GM18517 (cell line): ENCODE data around the gene VWCE.

ENCODE experiments used
- ATAC-seq: cut with Tn5 transposase; IDR thresholded peaks from one replicate; pipeline ENCODE4 v1.9.1; 2021; ENCODE audit warnings: mild to moderate bottlenecking, moderate library complexity; ENCODE audit not compliant: unreplicated experiment

VWCE gene

GRCh38 chr11:61281581-61282250 lies 13.4 kb downstream of the VWCE start:
- no peak for ATAC-seq

GRCh38 chr11:61280883-61281580 lies 14.1 kb downstream of the VWCE start:
- ATAC-seq: no peak

- ATAC-seq: no peak
Observed at GRCh38 chr11:61279934-61280659, 15.0 kb downstream of the VWCE start.

- no peak for ATAC-seq
Observed at GRCh38 chr11:61278001-61278470, 17.1 kb downstream of the VWCE start.

- ATAC-seq: no peak
Observed at GRCh38 chr11:61277186-61278000, 17.7 kb downstream of the VWCE start.

GRCh38 chr11:61275191-61275590 lies 19.9 kb downstream of the VWCE start:
- ATAC-seq: no peak

- ATAC-seq: no peak
Observed at GRCh38 chr11:61274084-61274483, 21.0 kb downstream of the VWCE start.

GRCh38 chr11:61273178-61274078 lies 21.7 kb downstream of the VWCE start:
- ATAC-seq: no peak

GRCh38 chr11:61272731-61273130 lies 22.4 kb downstream of the VWCE start:
- ATAC-seq: no peak

GRCh38 chr11:61270354-61271076 lies 24.6 kb downstream of the VWCE start:
- no peak for ATAC-seq

- ATAC-seq: no peak
Observed at GRCh38 chr11:61268588-61269250, 26.4 kb downstream of the VWCE start.

- no peak for ATAC-seq
Observed at GRCh38 chr11:61267437-61267841, 27.7 kb downstream of the VWCE start.

GRCh38 chr11:61266602-61267001 lies 28.5 kb downstream of the VWCE start:
- no peak for ATAC-seq

- ATAC-seq: no peak
Observed at GRCh38 chr11:61265357-61265756, 29.8 kb downstream of the VWCE start.

- no peak for ATAC-seq
Observed at GRCh38 chr11:61264795-61265194, 30.3 kb downstream of the VWCE start.

GRCh38 chr11:61264371-61264770 lies 30.7 kb downstream of the VWCE start:
- no peak for ATAC-seq

- ATAC-seq: no peak
Observed at GRCh38 chr11:61259363-61259762, 35.8 kb downstream of the VWCE start.

- ATAC-seq: no peak
Observed at GRCh38 chr11:61258546-61258945, 36.6 kb downstream of the VWCE start.
